ENCODE data around the gene ROR1.

The ROR1 gene

GRCh38 chr1:63855942-63856341 is 82.1 kb downstream of the ROR1 start:
- no peak for TF ChIP-seq REST (IDR thresholded peaks at IDR 0.05; ENCODE audit: insufficient read depth in 1 of 2, low read depth in 2 of 2, low read length in 2 of 2)
- no peak for TF ChIP-seq POLR2AphosphoS5 (IDR thresholded peaks at IDR 0.05; ENCODE audit: low read depth, low read length)
- no peak for TF ChIP-seq TAF1 (IDR thresholded peaks at IDR 0.05; ENCODE audit: borderline replicate concordance, insufficient read depth, low read length)
- no peak for TF ChIP-seq SIN3A (IDR thresholded peaks at IDR 0.05; ENCODE audit: borderline replicate concordance, insufficient read depth, low read length)
- no peak for TF ChIP-seq FOXP2 (optimal IDR thresholded peaks at IDR 0.05; ENCODE audit: borderline replicate concordance, extremely low read depth, extremely low read length, insufficient read depth)

GRCh38 chr1:63856924-63857323 is 83.1 kb downstream of the ROR1 start:
- TF ChIP-seq TAF1 (IDR thresholded peaks at IDR 0.05; ENCODE audit: borderline replicate concordance, insufficient read depth, low read length), result no peak
- no peak for TF ChIP-seq REST (IDR thresholded peaks at IDR 0.05; ENCODE audit: insufficient read depth in 1 of 2, low read depth in 2 of 2, low read length in 2 of 2)

GRCh38 chr1:63857478-63857877 is 83.7 kb downstream of the ROR1 start:
- TF ChIP-seq POLR2AphosphoS5 (IDR thresholded peaks at IDR 0.05; ENCODE audit: low read depth, low read length) (no peak), SIN3A (IDR thresholded peaks at IDR 0.05; ENCODE audit: borderline replicate concordance, insufficient read depth, low read length) (no peak), TAF1 (IDR thresholded peaks at IDR 0.05; ENCODE audit: borderline replicate concordance, insufficient read depth, low read length) (no peak), FOXP2 (optimal IDR thresholded peaks at IDR 0.05; ENCODE audit: borderline replicate concordance, extremely low read depth, extremely low read length, insufficient read depth) (no peak), REST (IDR thresholded peaks at IDR 0.05; ENCODE audit: insufficient read depth in 1 of 2, low read depth in 2 of 2, low read length in 2 of 2) (no peak)

- TF ChIP-seq TAF1 (IDR thresholded peaks at IDR 0.05; ENCODE audit: borderline replicate concordance, insufficient read depth, low read length), result no peak
- TF ChIP-seq SIN3A (IDR thresholded peaks at IDR 0.05; ENCODE audit: borderline replicate concordance, insufficient read depth, low read length), result no peak
- TF ChIP-seq FOXP2 (optimal IDR thresholded peaks at IDR 0.05; ENCODE audit: borderline replicate concordance, extremely low read depth, extremely low read length, insufficient read depth), result no peak
- TF ChIP-seq POLR2AphosphoS5 (IDR thresholded peaks at IDR 0.05; ENCODE audit: low read depth, low read length), result no peak
- no peak for TF ChIP-seq REST (IDR thresholded peaks at IDR 0.05; ENCODE audit: insufficient read depth in 1 of 2, low read depth in 2 of 2, low read length in 2 of 2)
Measured at GRCh38 chr1:63858153-63858552, 84.3 kb downstream of the ROR1 start.
